Right ventricle myocardium superior (tissue), 1 donor: ENCODE measurements around the gene MGAT3. TPM values are rescaled to one million over a fixed set of nuclear protein-coding genes. Genes with fewer than 3 reads are reported as not detected.
"Not testable (repeated sequence)": the region's sequence is repeated elsewhere in the genome, so short reads cannot be mapped to it uniquely, and the experiment has no call there.

Experiments
- ATAC-seq: fragments of 200-7000 bp; cut with Tn5 transposase; one replicate; pipeline ENCODE4 v1.9.1; 2020; ENCODE audit warnings: mild to moderate bottlenecking; ENCODE audit not compliant: poor library complexity
- DNase-seq: peaks from one replicate; pipeline ENCODE4 v3.0.0-alpha.2; 2020
- intact Hi-C: fragments of 100-400 bp; cut with DNase I; formaldehyde crosslinking; loops from one replicate; pipeline ENCODE4 v1.11.2; 2022
- total RNA-seq: library from RNA; stranded (reverse); fragmentation: NEBNext Ultra II Directional; extraction: Animal tissue kit (Norgen Biotek cat#: 25700); gene quantifications from one replicate; pipeline ENCODE4 v1.2.1, GENCODE V29; 2021
- donor health status: DM: no; HTN: yes; CAD: no; lungs with severe emphysema.

MGAT3 gene
- total RNA-seq, 1 donor from 2014 or later, result 3.9 TPM

DNA sequence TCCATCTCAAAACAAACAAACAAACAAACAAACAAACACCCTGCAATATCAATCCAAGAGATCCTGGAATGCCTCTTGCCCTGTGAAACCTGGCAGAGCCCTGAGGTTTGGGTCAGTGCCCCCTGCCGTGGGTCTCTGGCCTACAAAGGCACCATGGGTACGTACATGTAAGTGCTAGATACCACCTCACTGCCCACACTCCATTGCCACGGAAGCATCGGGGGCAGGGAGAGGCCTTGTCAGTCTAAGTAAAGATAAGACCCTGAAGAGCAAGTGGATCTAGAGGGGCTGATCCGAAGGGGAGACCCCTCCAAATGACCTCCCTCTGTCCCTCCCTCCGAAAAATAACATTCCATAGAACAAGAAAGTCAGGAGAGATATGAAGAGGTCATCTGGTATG is 43.3 kb downstream of the MGAT3 start:
- intact Hi-C loops, result no loop called here
- DNase-seq (no peak), ATAC-seq (no peak)

DNA sequence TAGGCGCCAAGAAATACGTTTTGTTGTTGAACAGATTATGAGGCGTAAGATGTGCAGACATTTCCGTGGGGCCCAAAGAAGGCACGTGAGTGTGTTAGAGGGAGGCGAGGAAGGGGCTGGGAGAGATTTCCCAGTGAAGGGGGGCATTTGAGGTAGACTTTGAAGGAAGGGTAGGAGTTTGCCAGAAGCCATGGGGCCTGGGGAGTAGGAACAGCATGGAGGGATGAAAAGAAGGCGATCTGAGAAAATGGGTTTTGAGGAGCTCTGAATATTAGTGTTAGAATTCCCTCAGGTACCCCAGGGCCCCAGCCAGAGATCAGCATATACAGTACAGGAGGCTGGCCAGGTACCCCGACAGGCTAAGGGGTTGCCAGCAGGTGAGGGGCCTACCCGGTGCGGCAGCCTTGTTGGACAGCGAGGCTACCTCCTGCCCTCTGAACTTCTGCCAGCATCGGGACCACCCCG is 44.9 kb downstream of the MGAT3 start:
- intact Hi-C loops, result no loop called here

GRCh38 chr22:39502109-39502788 is 45.4 kb downstream of the MGAT3 start, which contains the start of gene MIEF1:
MIEF1 (plus strand) TSS chr22:39502290; CDS start chr22:39511295, 9,005 bp downstream.
- DNase-seq (peak; percentile 99), ATAC-seq (peak; percentile 98)
- intact Hi-C loops, result no loop called here

More for the DNA sequence above, 44.9 kb downstream of the MGAT3 start:
- DNase-seq (no peak), ATAC-seq (no peak)

DNA sequence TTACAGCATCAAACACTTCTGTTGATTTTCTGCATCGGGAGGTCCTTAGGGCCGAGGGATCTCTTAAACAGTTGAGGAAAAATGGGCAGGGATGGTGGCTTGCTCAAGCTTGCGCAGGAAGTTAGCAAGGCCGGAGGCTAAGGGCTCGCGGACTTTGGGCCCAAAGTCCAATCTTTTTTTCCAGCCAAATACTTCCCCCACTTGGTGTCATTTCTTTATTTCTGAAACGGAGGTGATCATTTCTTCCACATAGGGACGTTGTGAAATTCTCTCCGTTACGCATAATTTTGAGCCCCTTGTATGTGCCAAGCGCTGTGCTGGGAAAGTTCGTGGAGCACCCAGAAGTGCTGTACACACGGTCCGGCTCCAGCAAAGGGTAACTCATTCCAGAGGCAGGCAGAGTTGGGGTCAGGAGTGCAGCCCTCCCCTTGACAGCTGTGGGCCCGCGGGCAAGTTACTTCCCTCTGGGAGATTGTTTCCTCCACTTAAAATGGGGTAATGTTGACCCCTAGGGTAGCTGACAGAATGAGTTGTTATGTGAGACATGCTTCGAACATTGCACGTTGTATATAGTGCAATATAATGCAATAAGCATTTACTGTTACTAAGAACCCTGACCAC is 46.1 kb downstream of the MGAT3 start:
- DNase-seq, result no peak
- intact Hi-C loops, result no loop called here
- no peak for ATAC-seq

DNA sequence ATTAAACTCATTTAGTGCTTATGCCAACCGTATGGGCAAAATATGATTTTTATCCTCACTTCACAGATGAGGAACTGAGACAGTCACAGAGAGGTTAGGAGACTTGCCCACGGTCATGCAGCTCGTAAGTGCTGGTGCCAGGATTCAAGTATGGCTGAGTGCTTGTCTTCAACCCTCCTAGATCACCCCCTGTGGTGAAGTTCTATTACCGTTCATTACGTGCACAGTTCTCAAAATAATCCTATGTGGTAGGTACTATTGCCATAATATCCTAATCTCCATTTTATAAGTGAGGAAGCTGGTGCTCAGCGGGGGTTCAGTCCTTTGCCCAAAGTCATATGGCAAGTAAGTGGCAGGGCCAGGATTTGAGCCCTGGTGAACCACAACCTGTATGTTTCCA is 46.8 kb downstream of the MGAT3 start:
- intact Hi-C loops, result no loop called here
- ATAC-seq (no peak), DNase-seq (no peak)

GRCh38 chr22:39504071-39504470 is 47.3 kb downstream of the MGAT3 start:
- intact Hi-C loops, result no loop called here
- no peak for DNase-seq
- no peak for ATAC-seq

- intact Hi-C loops, ATAC-seq, DNase-seq: not testable (repeated sequence)
These were observed 50.2 kb downstream of the MGAT3 start for GRCh38 chr22:39507021-39507420.

GRCh38 chr22:39508393-39508792 is 51.6 kb downstream of the MGAT3 start:
- DNase-seq, result no peak
- ATAC-seq, result no peak
- intact Hi-C loops, result no loop called here

- no peak for DNase-seq
- ATAC-seq, result no peak
- intact Hi-C loops, result no loop called here
These were observed 53.8 kb downstream of the MGAT3 start for GRCh38 chr22:39510529-39511149.

DNA sequence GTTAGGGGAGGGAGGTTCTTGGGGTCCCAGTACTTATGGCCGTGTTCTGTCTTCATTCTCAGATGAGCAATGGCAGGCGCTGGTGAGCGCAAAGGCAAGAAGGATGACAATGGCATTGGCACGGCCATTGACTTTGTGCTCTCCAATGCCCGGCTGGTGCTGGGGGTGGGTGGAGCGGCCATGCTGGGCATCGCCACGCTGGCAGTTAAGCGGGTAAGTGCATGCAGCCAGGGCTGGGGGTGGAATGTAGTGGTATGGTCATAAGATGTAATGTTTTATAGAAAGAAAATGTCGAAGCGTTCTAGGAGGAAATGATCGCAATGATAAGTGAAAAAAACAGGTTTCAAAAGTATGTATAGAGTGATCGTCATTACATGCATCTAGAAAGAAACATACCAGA is 54.4 kb downstream of the MGAT3 start:
- ATAC-seq (no peak), DNase-seq (peak; percentile 31)
- intact Hi-C loops, result no loop called here

DNA sequence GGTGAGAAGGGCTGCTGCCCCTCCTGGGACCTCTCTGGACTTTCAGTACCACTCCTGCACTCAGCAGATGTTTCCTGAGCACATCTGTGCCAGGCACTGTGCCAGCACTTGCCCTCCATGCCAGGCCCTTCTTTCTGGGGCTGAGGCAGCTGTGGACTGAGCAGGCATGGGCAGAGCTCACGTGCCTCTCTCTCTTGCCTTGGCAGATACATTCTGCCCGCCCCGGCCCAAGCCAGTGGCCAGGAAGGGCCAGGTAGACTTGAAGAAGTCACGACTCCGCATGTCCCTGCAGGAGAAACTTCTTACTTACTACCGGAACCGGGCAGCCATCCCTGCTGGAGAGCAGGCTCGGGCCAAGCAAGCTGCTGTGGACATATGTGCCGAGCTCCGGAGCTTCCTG is 55.2 kb downstream of the MGAT3 start:
- ATAC-seq (no peak), DNase-seq (peak; percentile 39)
- intact Hi-C loops, result no loop called here

GRCh38 chr22:39513791-39514190 is 57.0 kb downstream of the MGAT3 start:
- intact Hi-C loops, result no loop called here
- DNase-seq (peak; percentile 37), ATAC-seq (peak; percentile 18)

GRCh38 chr22:39514373-39514973 is 57.7 kb downstream of the MGAT3 start:
- ATAC-seq, result peak; percentile 35
- intact Hi-C loops, result no loop called here
- DNase-seq, result peak; percentile 76

- intact Hi-C loops, result no loop called here
- no peak for ATAC-seq
- no peak for DNase-seq
These were observed 58.6 kb downstream of the MGAT3 start for GRCh38 chr22:39515266-39516050.

DNA sequence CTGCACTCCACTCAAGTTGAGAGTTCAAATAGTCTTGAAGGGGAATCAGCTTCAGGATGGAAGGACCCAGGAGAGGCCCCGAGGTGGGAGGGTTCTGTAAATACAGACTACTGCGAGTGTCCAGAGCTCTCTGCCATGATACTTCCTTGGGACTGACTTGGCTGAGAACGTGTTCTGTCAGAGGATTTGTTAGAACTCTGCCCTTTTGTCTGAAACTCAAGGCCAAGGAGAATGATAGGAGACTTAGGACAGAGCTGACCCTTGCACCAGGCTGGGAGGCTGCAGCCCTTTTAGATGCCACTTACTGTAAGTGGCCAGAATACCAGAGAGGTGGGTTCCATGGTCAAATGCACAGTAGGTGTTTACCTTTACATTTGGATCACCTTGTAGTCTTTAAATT is 60.7 kb downstream of the MGAT3 start:
- intact Hi-C loops, result no loop called here
- no peak for DNase-seq
- ATAC-seq, result no peak

- ATAC-seq, result no peak
- peak; percentile 26 for DNase-seq
- intact Hi-C loops, result no loop called here
These were observed 61.5 kb downstream of the MGAT3 start for GRCh38 chr22:39518144-39518786.

GRCh38 chr22:39518996-39519680 is 62.3 kb downstream of the MGAT3 start:
- intact Hi-C loops, result no loop called here
- ATAC-seq (no peak), DNase-seq (no peak)
